Heart left ventricle (tissue), 16 donors: ENCODE data around the gene DCHS2. TPM values are rescaled to one million over a fixed set of nuclear protein-coding genes. Genes with fewer than 3 reads are reported as not detected.

Experiments used
- ATAC-seq, 4 donors: fragments of 200-7000 bp; cut with Tn5 transposase; one replicate each; pipeline ENCODE4 v1.9.1; 2020 to 2022; ENCODE audit warnings: moderate library complexity in 4 of 4, mild to moderate bottlenecking in 3 of 4, moderate number of reproducible peaks in 1 of 4
- DNase-seq, 5 donors: peaks; one replicate each; pipeline ENCODE4 v3.0.0-alpha.2; 2020
- H3K27ac ChIP-seq, 12 donors: fragments of 200-600 bp; sonication (generic) in 4 of 12; one replicate each; pipeline versions ENCODE4 v1.5.0 to v1.8.0; 2016 to 2022; ENCODE audit warnings: mild to moderate bottlenecking in 2 of 12
- H3K27me3 ChIP-seq, 9 donors: fragments of 200-600 bp; sonication (generic) in 2 of 9; one replicate each; pipeline versions ENCODE4 v1.5.1 to v1.8.0; 2016 to 2022; ENCODE audit warnings: mild to moderate bottlenecking in 3 of 9
- H3K36me3 ChIP-seq, 9 donors: fragments of 200-600 bp; sonication (generic) in 2 of 9; one replicate each; pipeline versions ENCODE4 v1.5.0 to v1.8.0; 2018 to 2022; ENCODE audit warnings: mild to moderate bottlenecking in 2 of 9
- H3K4me1 ChIP-seq, 12 donors: fragments of 200-600 bp; sonication (generic) in 4 of 12; one replicate each; pipeline versions ENCODE4 v1.5.0 to v1.8.0; 2016 to 2022; ENCODE audit warnings: mild to moderate bottlenecking in 3 of 12
- H3K4me3 ChIP-seq, 12 donors: fragments of 200-600 bp; sonication (generic) in 4 of 12; one replicate each; pipeline versions ENCODE4 v1.5.0 to v1.8.0; 2017 to 2022; ENCODE audit warnings: mild to moderate bottlenecking in 9 of 12, moderate library complexity in 4 of 12
- H3K9me3 ChIP-seq, 12 donors: fragments of 200-600 bp; sonication (generic) in 4 of 12; one replicate each; pipeline versions ENCODE4 v1.5.0 to v1.8.0; 2016 to 2022; ENCODE audit warnings: mild to moderate bottlenecking in 1 of 12
- POLR2A ChIP-seq, 2 donors: fragments of 450-650 bp; IDR thresholded peaks; one replicate each; pipeline ENCODE4 v1.6.1; 2017; ENCODE audit warnings: antibody characterized with exemption in 2 of 2, mild to moderate bottlenecking in 2 of 2, moderate library complexity in 2 of 2
- WGBS, 4 donors: extraction: QIAGEN DNeasy Blood & Tissue Kit in 2 of 4; methylation state at CpG; one replicate each; pipeline versions ENCODE4 v1.1.5 to v1.1.7; 2013 to 2018; 5-methylcytosine and 5-hydroxymethylcytosine counted together
- intact Hi-C, 10 donors: fragments of 100-400 bp; cut with DNase I; formaldehyde crosslinking; loops; one replicate each; pipeline versions ENCODE4 v1.11.1 to v1.14.2; 2022
- polyA plus RNA-seq, 2 donors: library from polyadenylated mRNA; stranded (reverse); fragments of 200-250 nt; gene quantifications; one replicate each; pipeline ENCODE4 v1.2.3, GENCODE V29; 2013
- total RNA-seq, 9 donors: library from RNA; depleted of rRNA in 2 of 9; stranded (reverse); fragments of >200 nt in 2 of 9; fragmentation: NEBNext Ultra II Directional in 3 of 9; extraction: Animal tissue kit (Norgen Biotek cat#: 25700) in 3 of 9; gene quantifications; one replicate each; pipeline versions ENCODE4 v1.1.0 to v1.2.4, GENCODE V29; 2016 to 2023
- TF ChIP-seq, protein P1 (sequence below), 12 donors: fragments of 200-600 bp; sonication (generic) in 4 of 12; IDR thresholded peaks; one replicate each; pipeline versions ENCODE4 v1.5.0 to v1.8.0; 2018 to 2022; ENCODE audit warnings: antibody characterized with exemption in 12 of 12, mild to moderate bottlenecking in 5 of 12
- donor health status: ischemic (EF 13 %, LVEDD 7.1; RV severe dilation, severe dysfunction).
- donor health status: healthy with polysubstance abuse.
- donor health status: DM: no; HTN: yes; CAD: no.
- donor health status: DM: no; HTN: no; CAD: no.
- donor health status: ischemic (EF 25% LVEDD 6.9; RV normal size, moderate dysfunction).
- donor health status: ischemic (EF 25% LVEDD 5.7; RV mildly dilated, moderate dysfunction).
- donor health status: healthy.
- donor health status: DM: yes; HTN: yes; CAD: no.
- donor health status: ischemic (EF 35%, LVEDD 5.7; RV mildly dilated, moderate dysfunction).
- donor health status: nonischemic (EF 11% LVEDD 7.7; RV severe dilation, severe dysfunction).
- donor health status: DM: yes; HTN: yes; CAD: no.
- donor health status: PGD.
- donor health status: ischemic (EF 29% LVEDD 5.4; RV normal size, mild dysfunction).
- donor health status: nonischemic (EF 23%, LVEDD 6.1; RV moderate dilation, normal function).

Gene DCHS2
- total and polyA plus RNA-seq, 11 donors = under 0.01 to 0.49 (median 0.15) TPM; not detected in 5

DNA sequence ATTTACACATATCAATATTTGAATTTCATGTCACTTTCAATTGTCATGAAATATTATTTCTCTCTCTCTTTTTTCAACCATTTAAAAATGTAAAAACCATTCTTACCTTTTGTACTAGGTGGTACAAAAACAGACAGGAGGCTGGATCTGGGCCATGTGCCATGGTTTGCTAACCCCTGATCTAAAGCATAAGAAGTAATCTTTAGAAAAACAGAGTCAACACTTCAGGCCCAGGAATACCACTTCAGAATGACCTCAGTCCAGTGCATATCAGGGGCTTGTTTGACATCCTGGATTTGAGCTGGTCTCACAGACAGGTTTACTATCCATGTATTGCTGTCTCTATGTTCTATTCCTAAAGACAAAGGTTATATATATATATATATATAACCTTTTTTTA is 102.5 kb downstream of the DCHS2 start:
- Histone ChIP-seq H3K4me3 (no peak overlapping the region), H3K4me1 (no peaks in the 10 kb centered on the region), H3K27me3 (peaks cover 0 to 6% (median 0%) of the 10 kb centered on the region in 9 donors), H3K36me3 (no peaks in the 10 kb centered on the region), H3K9me3 (no peaks in the 10 kb centered on the region), H3K27ac (no peak overlapping the region)
- intact Hi-C loops = no loop called here
- no peak for DNase-seq
- ATAC-seq = no peak
- TF ChIP-seq, protein P1, sequence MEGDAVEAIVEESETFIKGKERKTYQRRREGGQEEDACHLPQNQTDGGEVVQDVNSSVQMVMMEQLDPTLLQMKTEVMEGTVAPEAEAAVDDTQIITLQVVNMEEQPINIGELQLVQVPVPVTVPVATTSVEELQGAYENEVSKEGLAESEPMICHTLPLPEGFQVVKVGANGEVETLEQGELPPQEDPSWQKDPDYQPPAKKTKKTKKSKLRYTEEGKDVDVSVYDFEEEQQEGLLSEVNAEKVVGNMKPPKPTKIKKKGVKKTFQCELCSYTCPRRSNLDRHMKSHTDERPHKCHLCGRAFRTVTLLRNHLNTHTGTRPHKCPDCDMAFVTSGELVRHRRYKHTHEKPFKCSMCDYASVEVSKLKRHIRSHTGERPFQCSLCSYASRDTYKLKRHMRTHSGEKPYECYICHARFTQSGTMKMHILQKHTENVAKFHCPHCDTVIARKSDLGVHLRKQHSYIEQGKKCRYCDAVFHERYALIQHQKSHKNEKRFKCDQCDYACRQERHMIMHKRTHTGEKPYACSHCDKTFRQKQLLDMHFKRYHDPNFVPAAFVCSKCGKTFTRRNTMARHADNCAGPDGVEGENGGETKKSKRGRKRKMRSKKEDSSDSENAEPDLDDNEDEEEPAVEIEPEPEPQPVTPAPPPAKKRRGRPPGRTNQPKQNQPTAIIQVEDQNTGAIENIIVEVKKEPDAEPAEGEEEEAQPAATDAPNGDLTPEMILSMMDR (IDR thresholded peaks at IDR 0.05) = no peak
- no peak for TF ChIP-seq POLR2A (IDR thresholded peaks at IDR 0.05)

DNA sequence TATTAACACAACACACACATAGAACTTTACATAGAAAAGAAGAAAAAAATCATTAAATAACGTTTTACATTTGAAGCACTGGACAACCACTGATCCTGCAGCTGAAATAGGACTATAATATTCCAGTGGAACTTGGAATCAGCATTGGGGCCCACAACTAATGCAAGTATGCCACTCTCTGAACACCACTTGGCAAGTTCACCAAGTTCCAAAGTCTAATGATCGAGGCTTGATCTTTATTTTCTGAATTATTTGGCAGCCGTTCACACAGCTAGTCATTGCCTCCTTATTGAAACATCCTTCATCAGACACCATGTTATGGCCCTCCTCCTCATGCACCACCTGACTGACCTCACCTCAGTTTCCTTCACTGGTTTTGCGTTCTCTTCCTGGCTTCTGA is 107.6 kb downstream of the DCHS2 start:
- TF ChIP-seq POLR2A (IDR thresholded peaks at IDR 0.05) = no peak
- TF ChIP-seq, protein P1 (IDR thresholded peaks at IDR 0.05) = no peak
- ATAC-seq (no peak), DNase-seq (no peak)
- Histone ChIP-seq H3K4me3 (no peak overlapping the region), H3K36me3 (no peaks in the 10 kb centered on the region), H3K27ac (no peak overlapping the region), H3K4me1 (no peaks in the 10 kb centered on the region), H3K27me3 (no peaks in the 10 kb centered on the region), H3K9me3 (peaks cover 0 to 9% (median 0%) of the 10 kb centered on the region in 12 donors)
- intact Hi-C loops = no loop called here
- WGBS, 4 donors = 80 to 88% (median 84%) methylated on average over 4 of the region's 4 CpGs

DNA sequence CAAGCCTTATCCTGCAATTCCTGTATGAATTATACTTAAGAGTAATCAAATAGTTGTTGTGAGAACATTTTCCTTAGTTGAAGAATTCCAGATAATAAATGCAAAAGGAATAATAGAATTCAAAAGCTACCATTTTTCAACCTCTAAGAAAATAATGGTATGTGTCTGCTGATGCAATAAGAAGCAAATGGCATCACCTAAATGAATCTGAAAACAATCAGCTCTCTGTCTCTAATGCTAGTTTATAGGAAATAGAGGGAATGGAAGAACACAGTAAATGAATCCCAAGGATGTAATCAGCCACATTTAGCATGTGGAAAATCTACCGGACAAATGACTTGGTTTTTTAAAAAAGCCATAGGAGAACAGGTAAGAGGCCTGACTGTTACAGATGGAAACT is 115.1 kb downstream of the DCHS2 start:
- intact Hi-C loops = no loop called here
- 86 to 95% (median 90%) methylated on average over 1 of the region's 1 CpG for WGBS, 4 donors
- H3K4me3 ChIP-seq = no peak overlapping the region
- H3K27ac ChIP-seq = no peak overlapping the region
- no peaks in the 10 kb centered on the region for H3K27me3 ChIP-seq
- no peaks in the 10 kb centered on the region for H3K36me3 ChIP-seq
- H3K4me1 ChIP-seq = no peaks in the 10 kb centered on the region
- TF ChIP-seq, protein P1 (IDR thresholded peaks at IDR 0.05) = no peak
- TF ChIP-seq POLR2A (IDR thresholded peaks at IDR 0.05) = no peak
- ATAC-seq = no peak
- peaks cover 0 to under 1% (median 0%) of the 10 kb centered on the region in 12 donors for H3K9me3 ChIP-seq
- no peak for DNase-seq

DNA sequence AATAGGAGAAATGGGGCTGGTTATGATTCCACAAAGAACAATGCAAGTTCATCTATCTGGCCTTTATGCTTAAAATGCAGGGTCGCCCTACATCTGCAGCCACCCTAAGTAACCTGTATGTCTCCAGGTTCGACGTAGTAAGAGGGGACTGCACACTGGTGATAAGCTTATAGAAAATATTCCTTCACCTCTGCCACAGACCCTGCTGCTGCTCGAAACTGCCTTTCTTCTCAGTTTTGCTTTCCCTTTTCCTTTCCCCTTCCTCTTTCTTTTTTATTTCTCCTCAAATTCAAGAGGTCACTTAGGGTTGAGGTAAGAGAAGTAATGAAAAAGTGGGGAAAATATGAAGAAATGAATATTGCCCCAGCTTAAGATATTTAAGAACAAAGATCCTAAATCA is 123.5 kb downstream of the DCHS2 start:
- no peaks in the 10 kb centered on the region for H3K36me3 ChIP-seq
- DNase-seq = no peak
- H3K9me3 ChIP-seq = no peaks in the 10 kb centered on the region
- H3K27me3 ChIP-seq = no peaks in the 10 kb centered on the region
- no peak for ATAC-seq
- TF ChIP-seq, protein P1 (IDR thresholded peaks at IDR 0.05) = no peak
- no peak for TF ChIP-seq POLR2A (IDR thresholded peaks at IDR 0.05)
- H3K4me1 ChIP-seq = peaks cover 0 to 7% (median 0%) of the 10 kb centered on the region in 12 donors
- intact Hi-C loops = no loop called here
- no peak overlapping the region for H3K4me3 ChIP-seq
- no peak overlapping the region for H3K27ac ChIP-seq
- 72 to 77% (median 74%) methylated on average over 4 of the region's 4 CpGs for WGBS, 4 donors
